ENCODE data around the gene SERPINF2.
"Not testable (repeated sequence)": the region's sequence is repeated elsewhere in the genome, so short reads cannot be mapped to it uniquely, and the experiment has no call there.

SERPINF2 gene

GRCh38 chr17:1752425-1753262 lies 10.0 kb downstream of the SERPINF2 start:
- in situ Hi-C loops (cut with HindIII; ENCODE audit: low pct_ligation_motif_present, low pct_unique_long_range_greater_than_20kb, low sequenced_read_pairs), result no loop called here
- peak; percentile 35 for DNase-seq

GRCh38 chr17:1753767-1754429 lies 11.2 kb downstream of the SERPINF2 start:
- no peak for DNase-seq

GRCh38 chr17:1754430-1755112 lies 11.9 kb downstream of the SERPINF2 start:
- DNase-seq, result no peak
- in situ Hi-C loops (cut with HindIII; ENCODE audit: low pct_ligation_motif_present, low pct_unique_long_range_greater_than_20kb, low sequenced_read_pairs), result no loop called here

More at GRCh38 chr17:1753767-1754429, 11.2 kb downstream of the SERPINF2 start:
- in situ Hi-C loops (cut with HindIII; ENCODE audit: low pct_ligation_motif_present, low pct_unique_long_range_greater_than_20kb, low sequenced_read_pairs), result no loop called here

GRCh38 chr17:1755252-1755826 lies 12.7 kb downstream of the SERPINF2 start:
- DNase-seq, result no peak
- in situ Hi-C loops (cut with HindIII; ENCODE audit: low pct_ligation_motif_present, low pct_unique_long_range_greater_than_20kb, low sequenced_read_pairs), result no loop called here

- no peak for DNase-seq
- in situ Hi-C loops (cut with HindIII; ENCODE audit: low pct_ligation_motif_present, low pct_unique_long_range_greater_than_20kb, low sequenced_read_pairs), result no loop called here
Measured at GRCh38 chr17:1755827-1756262, 13.2 kb downstream of the SERPINF2 start.

- in situ Hi-C loops (cut with HindIII; ENCODE audit: low pct_ligation_motif_present, low pct_unique_long_range_greater_than_20kb, low sequenced_read_pairs), result no loop called here
- DNase-seq, result no peak
Measured at GRCh38 chr17:1758807-1759206, 16.1 kb downstream of the SERPINF2 start.

GRCh38 chr17:1759529-1759928 lies 16.9 kb downstream of the SERPINF2 start:
- no peak for DNase-seq
- in situ Hi-C loops (cut with HindIII; ENCODE audit: low pct_ligation_motif_present, low pct_unique_long_range_greater_than_20kb, low sequenced_read_pairs), result no loop called here

GRCh38 chr17:1762233-1762900 lies 19.7 kb downstream of the SERPINF2 start:
- no peak for DNase-seq
- in situ Hi-C loops (cut with HindIII; ENCODE audit: low pct_ligation_motif_present, low pct_unique_long_range_greater_than_20kb, low sequenced_read_pairs), result no loop called here

GRCh38 chr17:1762901-1763898 lies 20.5 kb downstream of the SERPINF2 start:
- in situ Hi-C loops (cut with HindIII; ENCODE audit: low pct_ligation_motif_present, low pct_unique_long_range_greater_than_20kb, low sequenced_read_pairs), result no loop called here
- DNase-seq, result no peak

GRCh38 chr17:1764284-1764683 lies 21.6 kb downstream of the SERPINF2 start:
- in situ Hi-C loops (cut with HindIII; ENCODE audit: low pct_ligation_motif_present, low pct_unique_long_range_greater_than_20kb, low sequenced_read_pairs), result no loop called here
- DNase-seq, result no peak

GRCh38 chr17:1764705-1765104 lies 22.0 kb downstream of the SERPINF2 start:
- in situ Hi-C loops (cut with HindIII; ENCODE audit: low pct_ligation_motif_present, low pct_unique_long_range_greater_than_20kb, low sequenced_read_pairs); DNase-seq: not testable (repeated sequence)

- in situ Hi-C loops (cut with HindIII; ENCODE audit: low pct_ligation_motif_present, low pct_unique_long_range_greater_than_20kb, low sequenced_read_pairs), result no loop called here
- DNase-seq, result no peak
Measured at GRCh38 chr17:1765576-1765975, 22.9 kb downstream of the SERPINF2 start.

- DNase-seq, result no peak
- in situ Hi-C loops (cut with HindIII; ENCODE audit: low pct_ligation_motif_present, low pct_unique_long_range_greater_than_20kb, low sequenced_read_pairs), result no loop called here
Measured at GRCh38 chr17:1766382-1767135, 23.9 kb downstream of the SERPINF2 start.

- no peak for DNase-seq
- in situ Hi-C loops (cut with HindIII; ENCODE audit: low pct_ligation_motif_present, low pct_unique_long_range_greater_than_20kb, low sequenced_read_pairs), result no loop called here
Measured at GRCh38 chr17:1767358-1767757, 24.7 kb downstream of the SERPINF2 start.

- in situ Hi-C loops (cut with HindIII; ENCODE audit: low pct_ligation_motif_present, low pct_unique_long_range_greater_than_20kb, low sequenced_read_pairs), result no loop called here
- no peak for DNase-seq
Measured at GRCh38 chr17:1769822-1770477, 27.3 kb downstream of the SERPINF2 start.

- DNase-seq; in situ Hi-C loops (cut with HindIII; ENCODE audit: low pct_ligation_motif_present, low pct_unique_long_range_greater_than_20kb, low sequenced_read_pairs): not testable (repeated sequence)
Measured at GRCh38 chr17:1773000-1773695, 30.5 kb downstream of the SERPINF2 start.

Data from ACHN (cell line).